Activated naive CD4-positive, alpha-beta T cell treated with anti-CD3 and anti-CD28 coated beads, Interleukin-2, amount 50 U/mL, for 16 hours (primary cell): ENCODE results near the gene TAS1R3.
A peak's percentile ranks its signal among the peaks of the same experiment; 100 is the strongest.

Source experiments
- DNase-seq: peaks from one replicate; pipeline ENCODE4 v3.0.0-alpha.2; 2020

The TAS1R3 gene

DNA sequence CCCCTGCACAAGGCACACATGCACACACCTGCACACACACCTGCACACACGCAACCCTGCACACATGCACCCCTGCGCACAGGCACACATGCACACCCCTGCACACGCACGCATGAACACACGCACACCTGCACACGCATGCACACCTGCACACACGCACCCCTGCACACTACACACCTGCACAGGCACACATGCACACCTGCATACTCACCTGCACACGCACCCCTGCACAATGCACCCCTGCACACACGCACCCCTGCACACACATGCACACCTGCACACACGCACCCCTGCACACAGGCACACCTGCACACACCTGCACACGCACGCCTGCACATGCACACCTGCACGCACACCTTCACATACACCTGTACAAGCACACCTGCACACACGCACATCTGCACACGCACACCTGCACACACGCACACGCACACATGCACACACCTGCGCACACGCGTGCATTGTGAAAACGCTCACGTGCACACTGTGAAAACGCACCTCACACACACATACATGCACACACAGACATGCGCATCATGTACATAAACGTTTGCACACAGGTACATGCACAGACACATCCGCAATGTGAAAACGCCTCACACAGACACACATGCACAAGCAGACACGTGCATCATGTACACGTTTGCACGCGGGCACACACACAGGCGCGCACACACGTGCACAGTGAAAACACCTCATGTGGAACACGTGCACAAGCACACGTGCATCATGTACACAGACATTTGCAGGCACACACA lies 9.9 kb downstream of the TAS1R3 start:
- no peak for DNase-seq

DNA sequence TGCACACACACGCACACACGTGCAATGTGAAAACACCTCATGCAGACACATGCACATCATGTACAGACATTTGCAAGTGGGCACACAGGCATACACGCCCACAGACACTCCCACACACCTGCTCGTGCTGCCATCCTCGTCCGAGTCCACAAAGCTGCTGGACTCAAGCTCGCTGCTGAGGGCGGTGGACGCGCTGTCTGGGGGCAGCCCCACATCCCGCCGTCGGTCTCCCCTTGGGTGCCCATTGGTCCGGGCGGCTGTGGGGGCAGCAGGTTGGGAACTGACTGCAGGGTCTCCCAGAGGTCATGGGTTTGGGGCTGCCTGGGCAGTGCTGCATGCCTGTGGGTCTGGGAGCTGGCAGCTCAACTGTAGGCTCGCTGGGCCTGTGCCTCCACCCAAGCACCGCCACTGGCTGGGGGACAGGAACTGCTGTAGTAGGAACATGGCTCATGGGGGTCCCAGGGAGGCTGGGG lies 10.5 kb downstream of the TAS1R3 start:
- no peak for DNase-seq

DNA sequence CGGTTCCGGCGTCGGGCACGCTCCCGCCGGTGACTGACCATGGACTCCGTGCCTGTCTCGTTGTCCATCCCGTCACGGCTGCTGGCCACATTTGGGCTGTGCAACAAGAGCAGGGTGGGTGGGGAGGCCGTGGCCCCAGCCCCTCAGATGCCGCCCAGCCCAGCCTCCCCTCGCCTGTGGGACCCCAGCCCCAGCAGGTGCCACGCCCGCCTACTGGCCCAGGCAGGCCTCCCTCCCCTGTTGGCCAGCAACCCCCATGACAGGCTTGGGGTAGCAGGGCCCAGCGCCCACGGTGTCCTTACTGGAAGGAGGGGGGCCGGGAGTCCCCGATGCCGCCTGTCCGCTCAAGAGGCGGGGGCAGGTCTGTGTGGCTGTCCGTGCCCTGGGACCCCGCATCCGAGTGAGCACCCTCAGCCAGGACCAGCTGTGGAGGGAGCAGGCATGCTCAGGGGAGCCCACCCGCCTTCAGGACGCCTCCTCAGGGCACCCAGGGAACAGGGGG lies 11.0 kb downstream of the TAS1R3 start:
- DNase-seq: no peak

DNA sequence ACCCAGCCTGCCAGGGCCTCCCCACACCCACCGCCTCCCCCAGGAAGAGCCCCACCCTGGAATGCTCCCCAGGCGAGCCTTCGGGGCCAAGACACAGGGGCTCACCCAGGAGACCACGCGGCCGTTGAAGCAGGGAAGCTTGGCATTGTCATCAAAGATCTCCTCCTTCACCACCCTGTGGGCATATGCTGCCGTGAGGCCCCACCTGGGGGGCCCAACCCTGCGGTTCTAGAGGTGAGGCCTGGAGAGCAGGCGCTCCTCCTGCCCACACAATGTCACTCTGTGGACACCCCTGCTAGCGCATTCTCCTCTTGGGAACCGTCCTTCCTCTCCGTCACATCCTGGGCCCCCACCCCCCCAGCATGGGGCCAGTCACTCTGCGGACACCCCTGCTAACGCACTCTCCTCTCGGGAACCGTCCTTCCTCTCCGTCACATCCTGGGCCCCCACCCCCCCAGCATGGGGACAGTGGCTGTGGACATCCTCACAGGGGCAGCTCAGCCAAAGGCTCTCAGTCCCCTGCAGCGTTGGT lies 11.6 kb downstream of the TAS1R3 start:
- no peak for DNase-seq

DNA sequence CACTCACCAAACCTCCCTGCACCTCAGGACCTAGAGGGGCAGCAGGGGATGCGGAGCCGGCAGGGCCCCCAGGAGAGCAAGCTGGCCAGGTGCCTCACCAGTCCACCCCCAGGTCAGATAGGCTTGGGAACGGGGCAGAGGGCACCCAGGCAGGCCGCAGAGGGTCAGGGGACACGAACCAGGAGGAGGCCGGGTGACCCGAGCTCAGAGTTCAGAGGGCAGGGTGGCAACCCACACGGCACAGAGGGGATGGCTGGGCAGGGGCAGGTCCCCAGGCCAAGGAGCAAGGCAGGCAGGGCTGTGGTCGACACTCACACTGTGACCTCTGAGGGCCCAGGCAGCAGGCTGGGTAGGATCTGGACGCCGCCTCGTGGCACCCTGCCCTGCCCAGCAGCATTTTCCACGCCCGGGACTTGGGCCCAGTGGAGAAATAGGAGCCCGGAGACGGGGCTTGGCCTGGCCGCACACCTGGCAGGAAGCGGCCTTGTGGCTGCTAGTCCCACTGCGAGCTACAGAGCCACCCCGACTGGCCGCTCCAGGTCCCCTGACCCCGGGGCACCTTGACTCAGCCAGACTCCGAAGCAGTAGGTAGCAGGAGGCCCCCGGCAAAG lies 12.8 kb downstream of the TAS1R3 start:
- DNase-seq: no peak

DNA sequence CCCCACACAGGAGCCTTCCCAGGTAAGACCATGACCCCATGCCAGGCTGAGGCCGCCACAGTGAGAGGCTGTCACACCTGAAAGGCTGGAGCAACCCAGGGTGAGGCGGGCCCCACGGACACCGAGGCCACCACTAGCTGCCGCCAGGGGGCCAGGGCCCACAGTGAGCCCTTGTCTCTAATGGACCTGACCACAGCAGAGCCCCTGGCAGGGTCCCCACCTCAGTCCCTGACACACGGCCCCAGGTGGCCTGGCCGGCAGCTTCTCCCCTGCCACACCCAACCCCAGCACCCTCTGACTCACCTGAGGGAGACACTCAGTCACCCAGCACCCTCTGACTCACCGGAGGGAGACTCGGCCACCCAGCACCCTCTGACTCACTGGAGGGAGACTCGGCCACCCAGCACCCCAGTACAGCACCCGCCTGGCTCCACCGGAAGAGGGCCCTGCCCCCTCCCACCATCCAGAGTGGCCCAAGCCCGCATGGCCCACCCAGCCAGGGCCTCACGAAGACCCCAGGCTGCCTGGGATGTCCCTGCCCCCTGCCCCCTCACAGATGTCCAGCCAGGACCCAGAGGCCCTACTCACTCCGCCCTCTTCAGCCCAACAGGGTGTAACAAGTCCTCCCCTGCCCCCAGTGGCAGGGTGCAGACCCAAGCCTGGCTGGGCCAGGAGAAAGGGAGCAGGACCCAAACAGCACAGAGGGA lies 13.7 kb downstream of the TAS1R3 start:
- DNase-seq: peak; percentile 56

DNA sequence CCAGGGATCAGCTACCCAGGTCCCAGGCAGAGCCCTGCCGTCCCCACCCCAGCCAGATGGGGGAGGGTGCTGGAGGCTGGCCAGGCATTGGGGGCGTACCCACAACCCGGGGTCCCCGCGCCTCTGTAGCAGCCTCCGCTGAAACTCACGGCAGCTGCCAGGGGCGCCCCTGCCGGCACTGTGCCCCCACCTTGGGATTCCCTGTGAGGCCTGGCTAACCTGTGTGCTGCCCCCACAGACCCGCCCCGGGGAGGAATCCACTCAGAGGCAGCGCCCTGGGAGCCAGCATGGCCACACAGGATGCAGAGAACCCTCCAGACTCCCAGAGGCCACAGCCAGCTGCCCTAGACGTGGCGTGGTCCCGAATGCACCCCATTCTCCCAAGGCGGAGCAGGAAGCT lies 14.3 kb downstream of the TAS1R3 start:
- DNase-seq: no peak

DNA sequence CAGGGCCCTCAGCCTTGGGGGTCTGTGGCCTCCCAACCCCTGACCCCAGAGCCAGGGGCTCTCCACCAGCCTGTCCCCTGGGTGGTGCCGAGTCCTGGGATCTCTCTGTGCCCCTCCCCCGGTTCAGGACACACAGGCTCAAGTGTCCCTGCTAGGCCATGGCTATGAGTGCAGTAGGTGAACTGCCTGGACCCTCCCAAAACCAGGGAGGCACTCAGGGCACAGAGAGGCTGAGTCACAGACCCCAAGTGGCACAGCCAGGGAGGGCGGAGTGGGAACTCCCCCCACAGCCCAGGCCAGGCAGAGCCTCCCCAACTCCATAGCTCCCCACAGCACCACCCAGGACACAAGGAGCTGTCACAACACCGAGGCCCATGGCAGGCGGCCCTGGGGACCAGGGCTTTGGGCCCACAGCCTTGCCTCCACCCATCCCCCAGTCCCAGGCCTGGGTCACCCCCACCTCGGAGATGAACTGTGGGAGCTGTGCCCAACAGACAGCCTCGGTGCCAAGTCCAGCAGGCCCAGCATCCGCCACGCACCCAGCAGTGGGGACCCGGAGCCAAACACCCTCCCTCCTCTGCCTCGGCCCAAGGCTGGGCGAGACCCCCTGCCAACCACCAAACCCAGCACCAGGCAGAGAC lies 14.9 kb downstream of the TAS1R3 start:
- no peak for DNase-seq

DNA sequence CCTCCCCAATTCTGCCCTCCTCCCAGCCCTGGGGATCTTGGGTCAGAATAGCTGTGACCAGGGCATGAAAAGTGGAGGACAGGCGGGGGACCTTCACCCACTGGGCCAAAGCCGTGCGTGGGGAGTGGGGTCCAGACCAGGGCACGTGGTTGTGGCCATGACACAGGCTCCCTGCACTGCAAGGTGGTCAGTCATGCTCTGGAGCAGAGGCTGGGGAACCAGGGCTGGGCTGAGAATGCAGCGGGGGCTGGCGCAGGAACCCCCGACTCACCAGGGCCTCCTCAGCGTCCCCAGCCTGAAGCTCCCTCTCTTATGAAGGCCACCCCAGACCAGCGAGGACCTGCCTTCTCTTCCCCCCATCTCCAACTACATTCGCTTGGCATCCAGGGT lies 15.4 kb downstream of the TAS1R3 start:
- DNase-seq: no peak

DNA sequence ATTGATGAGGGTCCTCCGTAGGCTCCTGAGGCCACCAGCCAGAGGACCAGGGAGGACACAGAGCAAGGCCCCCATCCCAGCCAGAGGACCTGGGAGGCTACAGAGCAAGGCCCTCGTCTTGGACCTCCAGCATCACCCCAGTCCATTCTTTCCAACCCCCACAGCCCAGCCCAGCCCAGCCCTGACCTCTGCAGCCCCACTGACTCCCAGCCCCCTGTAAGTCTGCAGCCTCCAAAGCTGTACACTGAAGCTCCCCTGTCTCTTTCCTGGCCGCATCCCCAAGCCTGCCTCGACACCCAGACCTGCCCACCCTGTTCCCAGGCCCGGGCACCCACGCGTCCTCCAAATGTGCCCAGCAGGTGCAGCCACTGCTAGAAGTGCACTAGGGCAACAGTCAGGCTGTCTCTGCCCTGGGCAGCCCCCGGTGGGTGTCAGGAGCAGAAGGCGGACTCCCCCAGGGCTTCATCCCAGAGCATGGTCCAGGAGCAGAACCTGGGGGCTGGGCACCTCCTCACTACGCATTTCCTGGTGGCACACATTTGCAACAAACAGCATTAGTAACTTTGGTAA lies 16.0 kb downstream of the TAS1R3 start:
- no peak for DNase-seq

DNA sequence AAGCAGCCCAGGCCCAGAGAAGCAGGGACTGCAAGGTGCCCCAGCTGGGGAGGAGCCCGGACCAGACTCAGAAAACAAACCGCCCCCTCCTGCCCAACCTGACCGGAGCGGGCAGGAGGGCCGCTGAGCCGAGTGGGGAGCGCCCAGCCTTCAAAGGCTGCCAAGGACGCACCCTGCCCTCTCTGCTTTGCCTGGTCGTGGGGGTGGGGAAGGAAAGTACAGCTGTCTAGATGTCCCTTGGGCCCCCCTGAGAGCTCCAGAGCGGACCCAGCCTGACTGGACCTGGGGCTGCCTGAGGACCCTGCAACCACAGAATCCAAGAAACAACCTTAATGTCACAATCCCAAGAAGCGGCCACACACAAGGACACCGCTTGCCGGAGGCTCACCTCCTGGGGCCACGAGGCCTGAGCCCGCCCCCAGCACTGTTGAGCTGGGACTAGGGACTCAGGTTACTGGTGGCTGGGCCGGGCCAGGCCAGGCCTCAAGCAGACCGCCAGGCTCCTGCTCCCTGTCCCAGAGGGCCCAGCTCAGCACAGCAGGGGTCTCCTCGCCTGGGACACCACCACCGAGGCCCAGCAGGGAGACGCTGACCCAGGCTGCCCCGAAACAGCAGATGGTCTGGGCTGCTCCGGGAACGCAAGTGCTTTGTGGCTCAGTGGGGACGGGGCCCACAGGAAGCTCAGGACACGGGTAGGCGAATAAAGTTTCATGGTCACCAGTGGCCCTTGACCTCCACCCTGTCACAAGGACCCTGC lies 16.8 kb downstream of the TAS1R3 start:
- DNase-seq: no peak

DNA sequence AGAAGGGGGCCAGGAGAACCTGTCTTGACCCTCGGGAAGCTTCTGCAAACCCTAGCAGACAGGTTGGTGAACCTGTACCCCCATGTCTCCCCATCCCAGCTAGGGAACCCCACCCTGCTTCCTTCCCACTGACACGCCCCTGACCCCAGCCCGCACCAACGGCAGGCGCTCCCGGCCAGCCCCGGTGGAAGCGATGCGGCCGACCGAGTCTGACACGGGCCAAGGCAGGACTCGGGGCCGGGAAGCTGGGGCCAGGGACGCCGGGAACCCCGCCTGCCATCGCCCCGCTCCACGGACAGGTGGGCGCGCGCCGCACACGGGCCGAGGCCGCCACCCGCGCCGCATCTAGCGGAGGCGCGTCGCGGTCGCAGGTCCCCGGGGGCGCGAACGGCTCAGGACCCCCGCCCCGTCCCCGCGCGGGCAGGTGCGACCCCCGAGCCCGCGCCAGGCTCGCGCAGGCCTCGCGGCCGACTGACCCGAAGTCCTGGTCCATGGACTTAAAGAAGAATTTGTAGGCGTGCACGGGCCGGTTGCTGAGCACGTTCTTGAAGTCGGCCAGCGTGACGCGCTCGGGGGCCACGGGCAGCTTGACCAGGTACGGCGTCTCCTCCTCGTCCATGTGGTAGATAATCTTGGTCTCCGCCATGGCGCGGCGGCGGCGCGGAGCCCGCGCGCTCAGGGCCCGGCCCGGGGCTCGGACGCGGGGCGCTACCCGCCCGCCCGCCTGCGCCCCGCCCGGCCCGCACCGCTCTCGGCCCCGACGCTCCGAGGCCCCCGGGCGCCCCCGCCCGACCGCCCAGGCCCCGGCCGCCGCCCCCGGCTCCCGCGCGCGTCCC lies 17.6 kb downstream of the TAS1R3 start:
- no peak for DNase-seq

DNA sequence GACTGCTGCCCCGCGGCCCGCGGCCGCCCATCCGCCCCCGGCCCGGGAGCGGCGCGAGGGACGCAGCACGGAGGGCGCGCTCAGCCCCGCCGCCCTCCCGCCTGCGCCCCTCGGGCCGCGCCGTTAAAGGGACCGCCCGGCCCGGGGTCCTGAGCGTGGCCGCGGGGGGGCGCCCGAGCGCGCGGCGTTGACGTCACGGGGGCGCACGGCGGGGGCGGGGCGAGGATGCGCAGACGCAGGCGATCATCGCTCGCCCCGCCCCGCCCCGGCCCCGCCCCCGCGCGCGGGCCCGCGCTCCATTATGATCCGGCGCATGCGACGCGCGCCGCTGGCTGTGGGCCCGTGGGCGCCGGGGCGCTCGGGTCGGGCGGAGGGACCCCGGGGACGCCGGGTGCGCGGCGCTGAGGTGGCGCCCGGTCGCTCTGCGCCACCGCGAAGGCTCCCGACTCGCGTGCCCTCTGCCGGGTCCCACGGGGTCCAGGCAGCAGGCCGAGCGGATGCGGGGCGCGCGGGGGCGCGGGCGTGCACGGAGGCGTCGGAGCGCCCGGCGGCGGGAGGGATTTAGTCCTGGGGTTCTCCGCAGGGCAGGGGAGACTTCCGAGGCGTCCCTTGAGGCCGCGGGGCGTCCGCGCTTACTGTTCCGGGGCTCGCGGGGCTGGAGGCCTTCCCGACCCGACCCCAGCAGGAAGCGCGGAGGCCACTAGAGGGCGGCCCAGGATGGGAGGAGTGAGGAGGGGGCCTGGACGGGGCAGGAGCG lies 18.4 kb downstream of the TAS1R3 start, which contains the start of gene DVL1:
TSS of gene DVL1 (minus strand) at position 163 of the 757 bp plus-strand sequence. CDS start 353 bp downstream, outside the sequence.
- DNase-seq: peak; percentile 70

DNA sequence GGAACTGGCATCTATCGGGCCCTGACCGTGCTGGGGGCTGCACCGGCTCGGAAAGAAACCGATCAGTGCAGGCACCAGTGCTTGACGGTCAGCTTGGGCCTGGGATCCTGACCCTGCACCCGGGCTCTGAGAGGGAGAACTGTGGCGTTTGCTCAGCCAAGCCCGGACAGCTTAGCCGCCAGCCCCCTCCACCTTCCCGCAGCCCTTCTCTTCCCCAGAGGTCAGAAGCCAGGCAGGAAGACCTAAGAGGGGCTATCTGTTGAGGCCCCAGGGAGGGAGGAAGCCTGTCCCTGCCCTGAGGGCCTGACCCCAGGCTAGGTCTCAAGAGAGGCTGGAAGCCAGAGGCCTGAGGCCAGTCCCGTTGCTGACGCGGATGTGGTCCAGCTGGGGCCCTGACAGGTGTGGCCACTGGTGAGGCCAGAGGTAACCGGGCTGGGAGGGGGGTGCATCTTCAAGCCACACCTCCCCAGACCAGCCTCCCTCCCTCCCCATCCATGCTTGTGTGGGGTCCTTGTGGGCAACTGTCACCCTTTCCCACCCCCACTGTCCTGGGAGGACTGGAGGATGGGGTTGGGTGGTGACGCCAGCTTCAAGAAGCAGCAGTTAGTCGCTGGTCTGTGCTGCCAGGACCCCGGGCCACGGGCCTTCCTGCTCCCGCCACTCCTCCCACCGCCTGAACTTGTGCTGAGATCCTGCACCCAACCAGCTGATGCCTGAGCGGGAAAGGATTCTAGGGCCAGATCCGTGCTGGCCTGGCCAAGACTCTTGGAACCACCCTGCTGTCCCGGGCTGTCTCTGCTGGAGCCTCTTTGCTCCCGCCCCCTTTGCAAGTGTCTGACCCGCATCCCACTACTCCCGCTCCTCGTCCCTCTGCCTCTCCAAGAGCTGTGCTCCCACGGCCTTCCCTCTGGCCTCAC lies 20.7 kb downstream of the TAS1R3 start:
- DNase-seq: no peak

DNA sequence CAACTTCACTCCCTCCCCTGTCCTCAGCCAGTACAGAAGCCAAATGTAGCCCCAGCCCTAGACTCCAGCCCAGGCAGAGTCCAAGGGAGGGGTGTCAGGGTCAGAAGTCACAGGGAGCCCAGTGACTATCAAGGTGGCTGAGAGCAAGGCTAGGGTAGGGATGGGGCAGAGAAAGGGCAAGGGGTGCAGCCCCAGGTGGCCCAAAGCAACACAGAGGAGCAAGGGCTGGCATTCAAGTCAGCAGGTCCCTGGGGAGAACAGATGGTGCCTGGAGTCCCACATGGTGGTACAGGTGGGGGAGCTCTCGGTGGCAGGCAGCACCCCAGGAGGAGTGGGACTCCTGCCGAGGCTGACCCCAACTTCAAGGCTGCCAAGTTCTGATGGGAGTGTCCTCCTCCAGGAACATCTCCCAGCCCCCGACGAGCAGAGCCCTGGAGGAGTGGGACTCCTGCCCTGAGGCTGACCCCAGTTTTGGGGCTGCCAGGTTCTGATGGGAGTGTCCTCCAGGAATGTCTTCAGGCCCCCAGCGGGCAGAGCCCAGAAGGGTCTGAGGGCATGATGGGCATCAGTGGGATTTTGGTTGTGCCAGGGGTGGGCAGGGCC lies 21.8 kb downstream of the TAS1R3 start:
- no peak for DNase-seq

DNA sequence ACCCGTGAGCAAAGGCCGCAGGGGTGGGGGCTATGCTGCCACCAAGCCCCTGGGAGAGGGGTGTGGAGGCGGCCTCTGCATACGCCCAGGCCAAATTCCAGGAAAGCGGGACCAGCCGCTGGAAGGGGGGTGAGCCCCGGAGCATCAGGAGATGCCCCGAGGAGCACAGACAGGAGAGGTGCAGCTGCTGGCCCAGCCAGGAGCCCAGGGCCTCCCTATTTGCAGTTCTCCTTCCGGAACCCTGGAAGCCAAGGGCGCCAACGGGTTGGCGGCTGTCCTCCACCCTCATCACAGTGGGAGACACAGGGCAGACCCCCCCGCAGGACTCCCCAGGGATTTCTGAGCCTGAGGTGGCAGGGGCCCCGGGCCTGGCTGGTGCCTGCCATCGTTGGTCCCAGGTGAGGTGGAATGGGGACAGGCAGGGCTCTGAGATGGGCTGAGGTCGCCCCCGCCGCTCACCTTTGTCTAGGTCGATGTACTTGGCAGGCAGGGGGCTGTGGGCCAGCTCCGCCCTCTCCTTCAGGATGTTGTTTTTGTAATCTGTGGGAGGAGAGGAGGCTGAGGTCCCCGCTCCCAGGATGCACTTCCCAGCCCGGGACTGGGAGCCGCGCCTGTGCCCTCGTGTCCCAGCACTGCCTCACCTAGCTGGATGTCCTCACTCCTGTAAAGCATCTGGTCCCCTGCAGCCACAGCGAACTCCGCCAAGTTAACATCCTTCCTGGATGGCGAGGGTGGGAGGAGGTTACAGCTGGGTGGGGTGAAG lies 22.5 kb downstream of the TAS1R3 start:
- DNase-seq: no peak
